HG02571 (cell line): ENCODE measurements around the gene SYTL3.
"Not testable (repeated sequence)": the region's sequence is repeated elsewhere in the genome, so short reads cannot be mapped to it uniquely, and the experiment has no call there.

Source experiments
- ATAC-seq: cut with Tn5 transposase; IDR thresholded peaks from one replicate; pipeline ENCODE4 v1.9.1; 2021; ENCODE audit warnings: mild to moderate bottlenecking, moderate library complexity; ENCODE audit not compliant: unreplicated experiment

Gene SYTL3

DNA sequence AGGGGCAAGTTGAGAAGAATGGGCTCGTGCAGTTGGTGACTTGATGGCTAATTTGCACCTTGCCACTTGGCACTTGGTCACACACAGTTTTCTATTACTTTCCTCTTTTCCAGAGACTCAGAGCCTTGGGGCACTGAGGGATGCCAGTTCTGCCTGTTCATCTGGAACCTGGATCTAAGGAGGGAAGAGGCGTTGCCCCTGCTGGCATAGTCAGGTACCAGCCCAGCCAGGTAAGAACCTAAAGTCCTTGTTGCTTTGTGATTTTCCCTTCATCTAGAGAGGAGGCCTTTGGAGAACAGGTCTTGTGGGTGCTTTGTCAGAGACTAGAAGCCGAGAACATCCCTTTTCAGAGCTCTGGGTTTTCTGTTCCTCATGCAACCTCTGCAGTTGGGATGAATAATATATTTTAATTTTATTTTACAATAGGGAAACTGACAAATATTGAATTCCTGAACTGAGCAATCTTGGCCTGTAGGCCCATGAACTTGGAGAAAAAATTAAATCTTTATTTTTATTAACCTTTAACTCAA lies 11.4 kb downstream of the SYTL3 start:
- ATAC-seq: no peak

DNA sequence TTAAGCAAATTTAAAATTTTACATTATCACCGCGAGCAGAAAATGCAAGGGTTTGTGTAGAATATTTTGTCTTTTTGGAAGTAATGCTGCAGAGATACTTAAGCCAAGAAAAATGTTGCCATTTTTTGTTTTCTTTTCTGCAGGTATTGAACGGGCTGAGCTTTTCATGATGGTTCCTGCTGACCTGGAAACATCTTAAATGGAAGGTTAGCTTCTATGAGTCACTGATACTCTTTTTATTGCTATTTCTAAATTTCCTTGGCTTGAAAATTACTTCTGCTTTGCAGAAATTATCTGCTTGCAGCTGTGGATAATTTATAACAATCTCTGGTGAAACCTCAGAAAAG lies 12.7 kb downstream of the SYTL3 start:
- ATAC-seq: no peak

DNA sequence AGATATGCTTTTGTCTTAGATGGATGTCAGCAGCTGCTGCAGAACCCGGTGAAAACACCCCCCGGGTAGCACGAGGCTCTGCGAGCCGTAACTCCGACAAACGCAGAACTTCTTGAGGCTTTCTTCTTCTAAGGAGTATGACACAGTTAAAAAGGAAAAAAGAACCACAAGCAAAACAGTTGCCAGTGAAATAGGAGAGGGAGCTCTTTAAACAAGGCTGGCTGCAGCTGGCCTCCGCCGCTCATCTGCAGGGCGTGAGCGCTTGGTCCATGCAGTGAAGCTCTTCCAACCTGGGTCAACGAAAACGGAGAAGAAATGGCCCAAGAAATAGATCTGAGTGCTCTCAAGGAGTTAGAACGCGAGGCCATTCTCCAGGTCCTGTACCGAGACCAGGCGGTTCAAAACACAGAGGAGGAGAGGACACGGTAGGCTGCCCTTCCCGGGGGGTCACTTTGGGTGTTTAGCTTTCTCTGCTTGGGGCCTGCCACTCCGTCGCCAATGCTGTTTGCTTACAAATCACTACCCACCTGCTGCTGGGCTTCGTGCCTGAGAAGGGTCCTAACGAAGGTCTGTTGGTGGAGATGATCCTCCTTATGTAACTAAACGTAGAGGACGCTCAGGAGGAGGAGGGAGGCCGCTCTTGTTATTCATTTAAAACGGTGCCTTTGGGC lies 13.2 kb downstream of the SYTL3 start:
- ATAC-seq: no peak

DNA sequence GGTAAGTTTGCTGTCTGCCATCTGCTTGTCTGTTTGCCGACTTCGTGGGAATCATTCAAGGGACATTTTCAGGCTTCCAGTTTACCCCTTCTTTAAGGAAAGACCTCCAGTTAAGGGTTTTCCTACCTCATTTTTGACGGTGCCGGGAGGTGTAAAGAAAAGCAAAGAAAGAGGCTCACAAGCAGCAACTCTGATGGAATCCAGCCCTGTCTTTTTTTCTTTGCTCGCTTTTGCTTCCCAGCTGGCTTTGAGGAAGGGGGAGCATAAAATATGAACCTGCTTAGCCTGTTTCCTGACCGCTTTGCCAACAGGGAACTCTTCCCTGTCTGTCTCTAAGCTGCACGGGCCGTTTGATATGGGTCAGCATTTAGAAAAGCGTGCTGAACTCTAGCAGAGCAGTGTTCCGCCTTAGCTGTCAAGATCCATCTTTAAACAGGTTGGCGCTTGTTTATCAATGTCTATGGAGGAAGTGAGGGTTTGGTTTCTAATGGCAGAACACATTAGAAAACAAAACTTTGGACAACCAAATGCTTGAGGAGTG lies 13.8 kb downstream of the SYTL3 start:
- ATAC-seq: no peak

DNA sequence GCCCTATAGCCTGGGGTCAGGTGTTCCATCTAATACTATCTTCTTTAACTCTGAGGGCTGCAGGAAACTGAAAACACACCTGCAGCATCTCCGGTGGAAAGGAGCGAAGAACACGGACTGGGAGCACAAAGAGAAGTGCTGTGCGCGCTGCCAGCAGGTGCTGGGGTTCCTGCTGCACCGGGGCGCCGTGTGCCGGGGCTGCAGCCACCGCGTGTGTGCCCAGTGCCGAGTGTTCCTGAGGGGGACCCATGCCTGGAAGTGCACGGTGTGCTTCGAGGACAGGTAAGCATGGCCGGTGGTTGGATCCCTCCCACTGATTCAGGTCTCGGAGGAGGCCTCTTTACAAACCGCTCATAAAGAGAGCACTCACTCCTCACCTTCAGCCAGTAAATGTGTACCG lies 15.5 kb downstream of the SYTL3 start:
- no peak for ATAC-seq

DNA sequence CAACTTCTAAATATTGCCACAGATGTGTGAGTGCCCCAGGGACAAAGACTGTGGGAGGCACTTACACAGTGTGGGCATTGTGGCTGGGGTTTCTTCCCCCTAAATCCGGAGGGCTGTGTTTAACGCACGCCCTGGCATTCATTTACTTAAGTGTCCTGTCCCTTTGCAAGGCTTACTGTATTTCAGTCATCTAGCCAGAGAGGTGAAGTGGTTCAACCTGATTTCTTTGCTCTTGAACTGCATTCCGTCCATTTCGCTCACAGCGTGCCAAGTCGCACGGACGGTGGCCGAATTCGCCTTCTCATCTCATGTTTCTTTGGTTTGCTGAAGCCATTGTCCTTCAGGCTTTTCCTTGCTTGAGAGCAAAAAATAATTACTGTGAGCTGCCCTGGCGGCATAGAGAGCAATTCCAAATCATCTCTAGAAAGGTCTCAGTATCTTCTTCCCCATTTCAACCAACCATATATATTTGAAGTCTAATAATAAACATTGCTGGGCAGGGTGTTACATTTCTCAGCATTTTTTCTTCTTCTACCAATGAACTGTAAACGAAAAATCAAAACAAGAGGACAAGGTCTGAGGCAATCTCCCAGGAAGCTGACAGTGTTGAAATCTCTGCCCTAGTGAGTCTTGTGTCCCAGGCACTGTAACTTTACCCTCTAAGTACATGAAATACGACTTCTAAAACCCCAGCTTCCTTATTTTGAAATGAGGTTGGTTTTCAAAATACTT lies 16.9 kb downstream of the SYTL3 start:
- no peak for ATAC-seq

DNA sequence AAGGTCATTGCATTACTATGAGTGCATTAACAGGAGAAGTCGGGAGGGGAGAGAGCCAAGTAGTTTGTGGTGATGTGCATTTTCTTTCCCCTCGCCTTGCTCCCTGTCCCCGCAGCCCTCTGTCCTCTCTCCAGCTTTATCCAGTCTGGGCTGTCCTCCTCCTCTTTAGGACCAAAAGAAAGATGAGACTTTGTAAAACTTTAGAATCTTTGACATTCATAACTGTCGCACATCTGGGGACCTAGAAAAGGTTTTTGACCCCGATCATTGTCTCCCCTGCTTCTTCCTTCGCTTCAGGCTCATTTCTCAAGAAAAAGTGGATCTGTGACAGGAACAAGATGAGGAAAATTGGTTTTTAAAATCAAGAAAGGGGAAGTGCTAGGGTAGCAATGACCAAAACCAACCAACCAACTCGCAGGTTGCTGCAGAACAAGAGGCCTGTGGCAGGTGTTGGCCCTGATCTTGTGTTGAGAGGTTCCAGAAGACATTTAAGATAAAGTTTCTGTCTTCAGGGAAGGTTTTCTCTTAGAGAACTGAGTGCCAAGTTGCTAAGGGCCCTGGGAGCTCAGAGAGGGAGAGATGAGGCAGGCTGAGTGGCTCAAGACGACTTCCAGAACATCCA lies 17.6 kb downstream of the SYTL3 start:
- no peak for ATAC-seq

DNA sequence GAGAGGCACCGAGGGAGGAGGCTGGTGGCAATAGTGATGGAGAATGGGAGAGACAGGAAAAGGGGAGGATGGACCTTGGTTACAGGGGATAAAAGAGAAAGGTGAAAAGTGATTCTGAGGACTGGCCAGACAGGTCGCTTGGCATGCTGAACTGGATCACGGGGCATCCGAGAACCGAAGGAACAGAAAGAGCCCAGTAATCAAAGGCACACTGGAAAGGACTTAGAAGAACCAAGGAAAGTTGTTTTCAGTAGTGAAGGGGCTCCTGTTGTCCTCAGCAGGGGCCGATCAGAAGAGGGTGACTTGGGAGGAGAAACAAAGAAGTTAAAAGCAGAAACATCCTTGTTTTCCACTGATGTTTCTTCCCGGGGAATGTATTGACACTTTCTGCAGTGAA lies 18.9 kb downstream of the SYTL3 start:
- ATAC-seq: no peak

DNA sequence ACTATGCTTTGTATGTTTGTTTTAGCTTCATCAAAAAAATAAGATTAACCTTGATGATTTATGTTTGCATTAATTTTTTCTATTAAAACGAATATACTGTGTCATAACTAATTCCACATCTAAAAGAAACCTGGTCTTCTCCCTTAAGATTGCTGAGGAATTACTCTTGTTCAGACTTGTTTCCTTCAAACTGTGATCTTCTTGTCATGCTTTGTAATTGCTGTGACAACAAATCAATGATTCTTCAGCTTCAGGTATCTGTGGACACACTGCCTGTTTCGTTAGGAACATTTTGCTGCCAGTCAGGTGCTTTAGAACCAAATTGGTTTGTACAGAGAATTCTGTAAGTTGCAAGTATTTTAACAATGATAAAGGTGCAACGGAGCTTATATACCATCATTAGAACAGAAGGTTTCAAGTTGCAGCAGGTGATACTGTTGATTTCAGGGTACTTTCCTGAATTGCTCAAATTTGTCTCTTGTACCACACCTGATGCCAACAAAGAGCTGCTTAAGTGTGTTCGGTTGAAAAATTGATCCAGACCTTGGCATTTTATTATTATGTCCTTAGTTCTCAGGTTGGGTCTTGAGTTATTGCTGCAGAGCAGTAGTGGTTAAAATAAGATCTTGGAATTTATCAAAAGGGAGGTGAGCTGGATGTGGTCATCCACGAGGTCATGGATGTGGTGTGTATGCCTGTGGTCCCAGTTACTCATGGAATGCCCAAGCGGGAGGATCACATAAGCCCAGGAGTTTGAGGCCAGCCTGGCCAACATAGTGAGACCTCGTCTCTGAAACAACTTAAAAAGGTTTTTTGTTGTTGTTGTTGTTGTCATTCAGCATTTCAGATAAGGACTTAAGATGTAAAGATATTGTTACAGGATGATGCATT lies 19.5 kb downstream of the SYTL3 start:
- ATAC-seq: no peak

DNA sequence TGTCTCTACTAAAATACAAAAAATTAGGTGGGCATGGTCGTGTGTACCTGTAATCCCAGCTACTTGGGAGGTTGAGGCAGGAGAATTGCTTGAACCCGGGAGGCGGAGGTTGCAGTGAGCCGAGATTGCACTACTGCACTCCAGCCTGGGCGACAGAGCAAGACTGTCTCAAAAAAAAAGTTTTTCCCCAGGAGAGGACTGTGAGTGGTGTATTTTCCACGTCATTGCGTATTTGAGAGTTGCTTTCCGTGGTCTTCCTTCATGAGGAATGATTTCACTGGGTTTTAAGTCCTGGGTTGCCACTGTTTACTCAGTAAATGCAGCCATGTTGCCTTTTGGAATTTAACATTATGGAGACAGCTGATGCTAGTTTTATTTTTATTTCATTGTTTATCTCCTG lies 22.3 kb downstream of the SYTL3 start:
- not testable (repeated sequence) for ATAC-seq

DNA sequence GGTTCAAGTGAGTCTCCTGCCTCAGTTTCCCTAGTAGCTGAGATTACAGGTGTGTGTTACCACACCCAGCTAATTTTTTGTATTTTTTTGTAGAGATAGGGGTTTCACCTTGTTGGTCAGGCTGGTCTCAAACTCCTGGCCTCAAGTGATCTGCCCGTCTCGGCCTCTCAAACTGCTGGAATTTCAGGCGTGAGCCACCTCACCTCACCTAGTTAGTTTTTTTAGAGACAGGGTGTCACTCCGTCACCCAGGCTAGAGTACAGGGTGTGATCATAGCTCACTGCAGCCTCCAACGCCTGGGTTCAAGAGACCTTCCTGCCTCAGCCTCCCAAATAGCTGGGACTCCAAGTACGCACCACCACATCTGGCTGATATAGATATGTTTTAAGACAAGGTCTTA lies 22.9 kb downstream of the SYTL3 start:
- ATAC-seq: no peak

DNA sequence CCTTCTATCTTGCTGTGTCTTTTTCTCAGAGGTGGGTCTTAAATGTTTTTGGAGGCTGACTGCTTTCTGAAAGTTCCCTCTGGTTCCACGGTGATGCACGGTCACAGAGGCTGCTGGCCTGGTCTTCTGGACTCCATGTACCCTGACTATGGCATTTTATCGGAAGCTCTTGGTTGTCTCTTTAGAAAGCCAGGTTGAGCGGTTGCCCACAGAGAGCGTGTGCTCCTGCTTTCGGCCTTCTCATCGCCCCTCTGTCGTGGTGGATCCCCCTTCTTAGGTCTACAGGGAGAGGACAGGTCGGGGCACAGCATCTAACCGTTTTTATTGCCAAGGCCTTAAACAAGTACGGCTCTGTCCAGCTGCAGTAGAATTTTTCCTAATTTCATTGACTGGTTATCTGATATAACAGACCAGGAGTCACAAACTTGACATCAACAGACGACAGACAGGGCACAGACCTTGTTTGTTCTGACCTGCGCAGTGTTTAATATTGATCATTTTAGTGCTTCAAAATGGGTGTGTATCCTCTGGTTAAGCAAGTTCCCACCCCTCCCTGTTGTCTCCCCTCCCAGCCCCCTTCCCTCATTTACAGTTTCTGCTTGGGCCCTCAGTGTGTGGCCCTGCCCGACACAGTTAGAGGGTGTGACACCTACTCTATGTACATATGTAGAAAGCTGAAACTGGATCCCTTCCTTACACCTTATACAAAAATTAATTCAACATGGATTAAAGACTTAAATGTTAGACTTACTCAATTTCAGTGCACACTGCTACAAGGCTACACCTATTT lies 24.7 kb downstream of the SYTL3 start:
- no peak for ATAC-seq

DNA sequence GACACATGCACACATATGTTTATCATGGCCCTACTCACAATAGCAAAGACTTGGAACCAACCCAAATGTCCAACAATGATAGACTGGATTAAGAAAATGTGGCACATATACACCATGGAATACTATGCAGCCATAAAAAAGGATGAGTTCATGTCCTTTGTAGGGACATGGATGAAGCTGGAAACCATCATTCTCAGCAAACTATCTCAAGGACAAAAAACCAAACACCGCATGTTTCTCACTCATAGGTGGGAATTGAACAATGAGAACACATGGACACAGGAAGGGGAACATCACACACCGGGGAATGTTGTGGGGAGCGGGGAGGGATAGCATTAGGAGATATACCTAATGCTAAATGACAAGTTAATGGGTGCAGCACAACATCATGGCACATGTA lies 27.2 kb downstream of the SYTL3 start:
- not testable (repeated sequence) for ATAC-seq

DNA sequence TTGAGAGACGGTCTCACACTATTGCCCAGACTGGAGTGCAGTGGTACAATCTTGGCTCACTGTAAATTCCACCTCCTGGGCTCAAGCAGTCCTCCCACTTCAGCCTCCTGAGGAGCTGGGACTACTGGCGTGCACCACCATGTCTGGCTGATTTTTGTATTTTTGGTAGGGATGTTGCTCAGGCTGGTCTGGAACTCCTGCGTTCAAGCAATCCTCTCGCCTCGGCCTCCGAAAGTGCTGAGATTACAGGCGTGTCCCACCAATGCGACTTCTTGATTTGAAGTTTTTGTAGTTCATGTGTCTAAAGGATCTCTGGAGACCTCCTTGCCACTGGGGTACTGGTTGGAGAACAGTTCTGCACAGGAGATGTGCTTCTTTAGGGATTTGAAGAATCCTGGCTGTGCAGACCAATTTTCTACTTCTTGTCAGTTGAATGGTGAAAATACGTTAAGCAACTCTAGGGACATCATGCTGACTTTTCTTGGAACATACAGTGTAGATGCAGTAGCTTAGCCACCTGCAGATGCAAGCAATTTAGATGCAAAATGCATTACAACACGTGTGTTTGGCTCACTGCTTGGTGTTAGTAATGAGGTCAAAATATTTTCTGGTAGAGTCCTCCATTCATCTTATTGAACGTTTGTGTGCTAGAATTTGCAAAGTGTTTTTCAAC lies 28.2 kb downstream of the SYTL3 start:
- no peak for ATAC-seq

DNA sequence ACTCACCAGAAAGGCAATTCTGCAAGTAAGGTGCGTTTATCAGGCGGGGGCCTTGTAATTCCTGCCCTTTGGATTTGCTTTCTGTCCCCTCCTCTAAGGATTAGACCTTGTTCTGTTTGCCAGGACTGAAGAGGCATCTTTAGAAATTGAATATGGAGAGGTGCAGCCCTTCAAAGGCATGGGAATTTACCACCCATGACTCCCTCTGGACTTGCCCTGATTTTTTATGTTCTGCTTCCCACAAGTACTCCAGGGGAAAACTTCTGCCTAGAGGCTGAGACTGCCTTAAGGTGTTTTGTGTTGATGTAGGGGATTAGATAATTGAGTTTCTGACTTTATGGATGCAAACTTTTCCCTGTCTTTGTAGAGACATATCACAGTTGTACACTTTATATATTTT lies 30.2 kb downstream of the SYTL3 start:
- ATAC-seq: no peak

DNA sequence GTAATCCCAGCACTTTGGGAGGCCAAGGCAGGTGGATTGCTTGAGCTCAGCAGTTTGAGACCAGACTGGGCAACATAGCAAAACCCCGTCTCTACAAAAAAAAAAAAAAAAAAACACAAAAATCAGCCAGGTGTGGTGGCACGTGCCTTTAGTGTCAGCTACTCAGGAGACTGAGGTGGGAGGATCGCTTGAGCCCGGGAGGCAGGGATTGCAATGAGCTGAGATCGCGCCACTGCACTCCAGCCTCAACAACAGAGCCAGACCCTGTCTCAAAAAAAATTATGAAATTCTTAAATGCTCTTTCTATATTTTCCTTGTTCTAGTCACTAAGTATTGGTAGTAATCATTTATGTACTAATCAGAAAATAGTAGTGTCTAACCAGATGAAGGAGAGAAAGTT lies 30.6 kb downstream of the SYTL3 start:
- ATAC-seq: no peak

DNA sequence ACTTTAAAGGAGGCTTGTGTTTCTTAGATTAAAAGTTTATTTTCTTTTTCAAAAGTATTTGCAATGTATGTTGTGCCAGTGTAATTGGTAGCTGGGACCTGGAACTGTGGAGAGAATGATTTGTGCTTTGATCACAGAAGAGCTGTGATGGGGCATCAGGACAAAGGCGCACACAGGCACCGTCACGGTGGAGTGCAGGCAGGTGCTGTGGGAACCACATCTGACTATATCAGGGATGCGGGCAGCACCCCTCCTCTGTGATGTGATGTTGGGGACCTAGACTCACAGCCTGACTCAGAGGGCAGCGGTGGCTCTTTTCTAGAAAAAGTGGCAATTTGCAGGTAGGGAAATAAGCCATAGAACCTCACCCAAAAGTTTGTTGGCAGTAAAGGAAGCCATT lies 34.5 kb downstream of the SYTL3 start:
- ATAC-seq: no peak

DNA sequence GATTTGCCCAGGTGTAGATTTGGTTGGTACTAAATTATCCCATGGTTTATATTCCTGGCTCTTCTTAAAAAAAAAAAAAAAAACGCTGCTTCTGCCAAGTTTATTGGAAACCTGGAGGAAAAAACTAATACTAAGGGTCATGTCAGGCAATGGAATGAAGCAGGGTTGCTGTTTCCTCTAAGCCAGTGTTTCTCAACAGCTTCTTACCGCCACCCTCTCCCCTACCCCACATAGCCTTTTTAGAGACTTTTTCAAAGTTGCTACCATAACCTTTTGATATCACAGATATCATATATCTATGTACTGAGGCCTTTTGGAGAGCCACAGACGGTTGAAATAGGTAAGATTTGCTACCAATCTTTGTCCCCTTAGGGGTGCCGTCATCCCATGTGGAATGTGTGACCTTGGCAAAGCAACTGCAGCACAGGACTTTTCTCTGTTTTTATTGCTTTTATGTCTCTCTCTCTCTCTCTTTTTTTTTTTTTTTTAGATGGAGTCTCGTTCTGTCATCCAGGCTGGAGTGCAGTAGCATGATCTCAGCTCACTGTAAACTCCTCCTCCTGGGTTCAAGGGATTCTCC lies 35.0 kb downstream of the SYTL3 start:
- no peak for ATAC-seq

DNA sequence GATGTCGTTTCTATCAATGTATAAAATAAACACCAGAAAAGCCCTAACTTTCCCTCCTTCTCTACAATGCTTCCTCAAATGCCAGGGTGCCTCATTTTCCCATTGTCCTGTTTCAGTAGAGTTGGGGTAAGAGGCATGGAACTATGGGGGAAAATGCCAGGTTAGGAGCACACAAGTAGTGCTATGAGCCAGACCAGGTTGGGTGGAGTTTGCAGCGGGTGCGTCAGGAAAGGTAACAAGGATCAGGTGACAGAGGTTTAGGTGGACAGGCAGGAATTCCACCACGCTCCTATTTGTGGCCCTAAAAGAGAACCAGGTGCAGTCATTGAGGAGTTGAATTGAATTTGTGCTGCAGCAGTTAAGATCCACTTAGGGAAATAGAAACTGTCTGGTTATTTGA lies 36.5 kb downstream of the SYTL3 start:
- ATAC-seq: no peak
